ENCODE measurements around the gene ZNF18.

The ZNF18 gene

GRCh38 chr17:11935734-11936406 is 61.4 kb downstream of the ZNF18 start:
- TF ChIP-seq TAF1 (IDR thresholded peaks at IDR 0.05; ENCODE audit: borderline replicate concordance, insufficient read depth, low read length) (no peak), REST (IDR thresholded peaks at IDR 0.05; ENCODE audit: insufficient read depth in 1 of 2, low read depth in 2 of 2, low read length in 2 of 2) (no peak), POLR2AphosphoS5 (IDR thresholded peaks at IDR 0.05; ENCODE audit: low read depth, low read length) (no peak), SIN3A (IDR thresholded peaks at IDR 0.05; ENCODE audit: borderline replicate concordance, insufficient read depth, low read length) (no peak), FOXP2 (optimal IDR thresholded peaks at IDR 0.05; ENCODE audit: borderline replicate concordance, extremely low read depth, extremely low read length, insufficient read depth) (no peak)

GRCh38 chr17:11932337-11932898 is 64.9 kb downstream of the ZNF18 start:
- no peak for TF ChIP-seq SIN3A (IDR thresholded peaks at IDR 0.05; ENCODE audit: borderline replicate concordance, insufficient read depth, low read length)
- no peak for TF ChIP-seq FOXP2 (optimal IDR thresholded peaks at IDR 0.05; ENCODE audit: borderline replicate concordance, extremely low read depth, extremely low read length, insufficient read depth)

- TF ChIP-seq TAF1 (IDR thresholded peaks at IDR 0.05; ENCODE audit: borderline replicate concordance, insufficient read depth, low read length) (no peak), REST (IDR thresholded peaks at IDR 0.05; ENCODE audit: insufficient read depth in 1 of 2, low read depth in 2 of 2, low read length in 2 of 2) (no peak), SIN3A (IDR thresholded peaks at IDR 0.05; ENCODE audit: borderline replicate concordance, insufficient read depth, low read length) (no peak)
Measured at GRCh38 chr17:11928436-11928835, 68.8 kb downstream of the ZNF18 start.
